Lung (tissue), 12 donors: ENCODE data around the gene MMEL1. TPM values are rescaled to one million over a fixed set of nuclear protein-coding genes. Genes with fewer than 3 reads are reported as not detected.
A peak's percentile ranks its signal among the peaks of the same experiment; 100 is the strongest.

Source experiments
- ATAC-seq: fragments of 200-7000 bp; cut with Tn5 transposase; one replicate; pipeline ENCODE4 v1.9.1; 2020; ENCODE audit warnings: moderate number of reproducible peaks; ENCODE audit not compliant: insufficient read depth, low FRiP score
- DNase-seq, 3 donors: peaks; one replicate each; pipeline ENCODE4 v3.0.0-alpha.2; 2013 to 2017
- H3K27ac ChIP-seq, 2 donors: one replicate each; pipeline ENCODE4 v1.5.1; 2013; ENCODE audit warnings: mild to moderate bottlenecking in 2 of 2, moderate library complexity in 2 of 2, control low read depth in 1 of 2, inconsistent platforms in 1 of 2, low read depth in 1 of 2, low read length in 1 of 2
- H3K27me3 ChIP-seq, 3 donors: one replicate each; pipeline ENCODE4 v1.5.1; 2013; ENCODE audit warnings: low read length in 2 of 3; ENCODE audit not compliant: control insufficient read depth in 3 of 3, insufficient read depth in 3 of 3
- H3K36me3 ChIP-seq, 4 donors: one replicate each; pipeline ENCODE4 v1.5.1; 2013; ENCODE audit warnings: low read length in 4 of 4, mild to moderate bottlenecking in 1 of 4, moderate library complexity in 1 of 4; ENCODE audit not compliant: control insufficient read depth in 4 of 4, insufficient read depth in 4 of 4
- H3K4me1 ChIP-seq, 5 donors: one replicate each; pipeline ENCODE4 v1.5.1; 2013; ENCODE audit warnings: low read length in 5 of 5, mild to moderate bottlenecking in 2 of 5, moderate library complexity in 1 of 5; ENCODE audit not compliant: control insufficient read depth in 5 of 5, insufficient read depth in 5 of 5
- H3K4me3 ChIP-seq: one replicate; pipeline ENCODE4 v1.5.1; 2013; ENCODE audit warnings: mild to moderate bottlenecking, control low read depth, moderate library complexity
- H3K9ac ChIP-seq, 2 donors: one replicate each; pipeline ENCODE4 v1.5.1; 2013; ENCODE audit warnings: low read length in 2 of 2, control low read depth in 1 of 2; ENCODE audit not compliant: insufficient read depth in 1 of 2
- H3K9me3 ChIP-seq, 4 donors: one replicate each; pipeline ENCODE4 v1.5.1; 2013; ENCODE audit warnings: low read length in 3 of 4, mild to moderate bottlenecking in 1 of 4, moderate library complexity in 1 of 4; ENCODE audit not compliant: control insufficient read depth in 4 of 4, insufficient read depth in 3 of 4
- WGBS, 2 donors: extraction: QIAGEN DNeasy Blood & Tissue Kit; methylation state at CpG; one replicate each; pipeline ENCODE4 v1.1.7; 2013; 5-methylcytosine and 5-hydroxymethylcytosine counted together
- polyA plus RNA-seq, 2 donors: library from polyadenylated mRNA; stranded (reverse); fragments of 200-250 nt; gene quantifications; one replicate each; pipeline ENCODE4 v1.2.1, GENCODE V29; 2013
- total RNA-seq, 2 donors: library from RNA; depleted of rRNA in 1 of 2; stranded (reverse); fragments of >200 nt in 1 of 2; gene quantifications; one replicate each; pipeline ENCODE4 v1.2.1, GENCODE V29; 2014 to 2021
- TF ChIP-seq, protein P1 (sequence below): IDR thresholded peaks from 2 replicates; pipeline ENCODE4 v1.5.1; 2012; ENCODE audit warnings: mild to moderate bottlenecking; ENCODE audit errors: control extremely low read depth, extremely low read depth
- donor health status: control.
- donor health status: control.
- donor health status: Bipolar disorder and iron deficiency.
- donor health status: healthy.
- donor health status: DM: yes; HTN: yes; CAD: no.

MMEL1 gene
- total and polyA plus RNA-seq, 4 donors: 4.0 to 8.4 (median 6.0) TPM

GRCh38 chr1:2607641-2608091, 25.1 kb downstream of the MMEL1 start:
- Histone ChIP-seq H3K4me3 (no peak overlapping the region), H3K36me3 (no peaks in the 10 kb centered on the region), H3K9me3 (peaks cover 0 to 2% (median 0%) of the 10 kb centered on the region in 4 donors), H3K9ac (no peak overlapping the region), H3K27me3 (no peaks in the 10 kb centered on the region), H3K4me1 (peaks cover 0 to 41% (median 4%) of the 10 kb centered on the region in 5 donors), H3K27ac (no peak overlapping the region)
- TF ChIP-seq, protein P1, sequence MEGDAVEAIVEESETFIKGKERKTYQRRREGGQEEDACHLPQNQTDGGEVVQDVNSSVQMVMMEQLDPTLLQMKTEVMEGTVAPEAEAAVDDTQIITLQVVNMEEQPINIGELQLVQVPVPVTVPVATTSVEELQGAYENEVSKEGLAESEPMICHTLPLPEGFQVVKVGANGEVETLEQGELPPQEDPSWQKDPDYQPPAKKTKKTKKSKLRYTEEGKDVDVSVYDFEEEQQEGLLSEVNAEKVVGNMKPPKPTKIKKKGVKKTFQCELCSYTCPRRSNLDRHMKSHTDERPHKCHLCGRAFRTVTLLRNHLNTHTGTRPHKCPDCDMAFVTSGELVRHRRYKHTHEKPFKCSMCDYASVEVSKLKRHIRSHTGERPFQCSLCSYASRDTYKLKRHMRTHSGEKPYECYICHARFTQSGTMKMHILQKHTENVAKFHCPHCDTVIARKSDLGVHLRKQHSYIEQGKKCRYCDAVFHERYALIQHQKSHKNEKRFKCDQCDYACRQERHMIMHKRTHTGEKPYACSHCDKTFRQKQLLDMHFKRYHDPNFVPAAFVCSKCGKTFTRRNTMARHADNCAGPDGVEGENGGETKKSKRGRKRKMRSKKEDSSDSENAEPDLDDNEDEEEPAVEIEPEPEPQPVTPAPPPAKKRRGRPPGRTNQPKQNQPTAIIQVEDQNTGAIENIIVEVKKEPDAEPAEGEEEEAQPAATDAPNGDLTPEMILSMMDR: no peak
- ATAC-seq: no peak
- DNase-seq: peak; percentile 83 to 91 (median 86)
- WGBS, 2 donors: 74 to 76% methylated on average over 12 to 13 of the region's 13 CpGs

DNA sequence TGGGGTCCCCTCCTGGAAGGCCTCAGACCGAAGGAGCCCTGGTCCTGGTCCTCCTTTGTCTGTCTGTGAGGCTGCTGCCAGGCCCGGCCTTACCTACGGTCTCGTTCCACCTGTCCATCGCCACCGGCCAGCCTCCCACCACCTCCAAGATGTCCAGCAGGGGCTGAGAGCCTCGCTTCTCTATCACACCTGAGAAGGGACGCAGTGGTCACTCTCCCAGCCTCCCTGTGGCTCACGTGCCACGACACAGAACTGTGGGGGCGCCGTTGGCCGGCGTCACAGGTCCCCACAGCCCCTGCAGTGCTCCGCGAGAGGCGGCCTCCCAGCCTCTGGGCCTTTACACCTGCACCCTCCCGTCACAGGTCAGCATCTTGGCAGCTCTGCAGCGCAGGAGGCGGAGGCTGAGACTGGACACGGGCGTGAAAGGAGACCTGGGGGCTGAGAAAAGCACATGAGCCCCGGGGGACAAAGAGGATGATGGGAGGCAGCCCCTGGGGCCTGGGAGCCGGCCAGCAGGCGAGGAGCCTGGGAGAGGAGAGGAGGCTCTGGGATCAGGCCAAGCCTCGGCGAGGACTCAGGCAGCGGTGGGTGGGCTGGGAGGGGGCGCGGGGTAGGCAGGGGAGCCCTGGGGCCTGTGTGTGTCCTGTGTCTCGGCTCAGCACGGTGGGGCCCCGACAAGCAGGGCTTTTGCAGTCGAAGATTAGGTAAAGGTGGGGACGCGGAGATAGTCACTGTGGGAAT, 25.8 kb downstream of the MMEL1 start:
- no peak for ATAC-seq
- peak; percentile 72 to 87 (median 74) for DNase-seq
- WGBS, 2 donors: 82 to 88% methylated on average over 35 to 36 of the region's 36 CpGs
- Histone ChIP-seq H3K4me3 (no peak overlapping the region), H3K27ac (no peak overlapping the region), H3K36me3 (no peaks in the 10 kb centered on the region), H3K9ac (no peak overlapping the region), H3K27me3 (no peaks in the 10 kb centered on the region), H3K9me3 (peaks cover 0 to 2% (median 0%) of the 10 kb centered on the region in 4 donors), H3K4me1 (peaks cover 0 to 41% (median 4%) of the 10 kb centered on the region in 5 donors)
- TF ChIP-seq, protein P1: no peak

DNA sequence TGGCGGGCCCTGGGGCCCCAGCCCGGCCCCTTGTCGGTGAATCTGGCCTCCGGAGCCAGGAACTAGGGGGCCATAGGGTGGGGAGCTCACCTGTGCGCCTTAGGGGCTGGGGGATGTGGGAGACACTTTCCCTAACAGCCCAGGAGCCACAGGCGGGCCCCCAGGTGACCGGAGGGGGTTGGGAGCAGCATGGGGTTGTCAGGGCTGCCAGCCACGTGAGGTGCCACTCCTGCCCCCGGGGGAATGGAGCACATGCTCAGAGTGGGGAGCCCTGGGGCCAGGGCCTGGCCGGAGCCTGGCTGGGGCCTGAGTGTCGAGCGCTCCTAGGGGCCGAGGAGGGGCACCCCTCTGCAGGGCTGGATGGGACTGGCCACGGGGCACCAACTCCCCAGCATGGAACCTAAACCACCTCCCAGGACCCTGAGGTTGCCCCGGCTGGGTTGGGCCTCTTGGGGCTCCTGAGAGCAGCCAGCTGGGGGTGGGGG, 26.4 kb downstream of the MMEL1 start:
- no peaks in the 10 kb centered on the region for H3K27me3 ChIP-seq
- 80 to 85% methylated on average over 15 of the region's 15 CpGs for WGBS, 2 donors
- DNase-seq: no peak

More for the DNA sequence above, 26.4 kb downstream of the MMEL1 start:
- Histone ChIP-seq H3K9me3 (peaks cover 0 to 7% (median 0%) of the 10 kb centered on the region in 4 donors), H3K4me1 (peaks cover 0 to 39% (median 4%) of the 10 kb centered on the region in 5 donors), H3K27ac (no peak overlapping the region), H3K4me3 (no peak overlapping the region), H3K36me3 (no peaks in the 10 kb centered on the region), H3K9ac (no peak overlapping the region)
- ATAC-seq: no peak
- TF ChIP-seq, protein P1: no peak
